Panc1 (cell line): ENCODE measurements around the gene WNT11. TPM values are rescaled to one million over a fixed set of nuclear protein-coding genes. Genes with fewer than 3 reads are reported as not detected.

Source experiments
- ATAC-seq: fragments of 200-7000 bp; cut with Tn5 transposase; 2 replicates; pipeline ENCODE4 v1.9.1; 2020; ENCODE audit warnings: mild to moderate bottlenecking, moderate library complexity
- BruUV-seq: library from RNA; stranded (reverse); fragments of 400-500 nt; replicated peaks from 2 replicates; lab custom pipeline; 2021; lab: Mats Ljungman, UMichigan
- CTCF ChIA-PET: fragments of 300-600 bp; sonication (Branson Sonifier 250); formaldehyde crosslinking; loops from one replicate; lab custom pipeline; 2022; ENCODE audit warnings: antibody characterized with exemption; lab: Charles Lee
- POLR2A ChIA-PET: fragments of 300-600 bp; sonication (Branson Sonifier 250); formaldehyde crosslinking; loops from one replicate; lab custom pipeline; 2022; ENCODE audit warnings: antibody characterized with exemption; lab: Charles Lee
- DNase-seq: peaks from one replicate; pipeline ENCODE4 v3.0.0-alpha.2; 2010; ENCODE audit warnings: low read depth, low spot score
- H3K27ac ChIP-seq: 2 replicates; pipeline ENCODE4 v1.5.1; 2011; ENCODE audit warnings: mild to moderate bottlenecking, low read length, inconsistent platforms
- H3K27me3 ChIP-seq: fragments of 200-500 bp; sonication (Bioruptor generic); 2 replicates; pipeline ENCODE4 v1.6.0; 2014; ENCODE audit warnings: low read length, inconsistent platforms; ENCODE audit not compliant: control insufficient read depth, insufficient read depth
- H3K36me3 ChIP-seq: fragments of 200-500 bp; sonication (Bioruptor generic); 2 replicates; pipeline ENCODE4 v1.5.1; 2014; ENCODE audit warnings: inconsistent platforms, mild to moderate bottlenecking, low read length, moderate library complexity; ENCODE audit not compliant: control insufficient read depth, insufficient read depth
- H3K4me1 ChIP-seq: 2 replicates; pipeline ENCODE4 v1.5.1; 2011; ENCODE audit warnings: inconsistent platforms, mild to moderate bottlenecking, low read length, moderate library complexity; ENCODE audit not compliant: control insufficient read depth, insufficient read depth
- H3K4me3 ChIP-seq, 2 experiments: 2 replicates each; pipeline ENCODE4 v1.5.1; 2011 to 2012; ENCODE audit warnings: low read depth in 2 of 2, low read length in 2 of 2, mild to moderate bottlenecking in 2 of 2, inconsistent platforms in 1 of 2, moderate library complexity in 1 of 2
- H3K9me3 ChIP-seq: fragments of 200-500 bp; sonication (Bioruptor generic); 2 replicates; pipeline ENCODE4 v1.5.1; 2014; ENCODE audit warnings: low read depth, mild to moderate bottlenecking, inconsistent platforms, low read length, moderate library complexity; ENCODE audit not compliant: control insufficient read depth, insufficient read depth
- POLR2AphosphoS5 ChIP-seq: IDR thresholded peaks from 2 replicates; pipeline ENCODE4 v1.6.1; 2012; ENCODE audit warnings: mild to moderate bottlenecking, low read depth, low read length, moderate library complexity
- SIN3A ChIP-seq: IDR thresholded peaks from 2 replicates; pipeline ENCODE4 v1.6.1; 2012; ENCODE audit warnings: low read depth, mild to moderate bottlenecking, low read length, moderate library complexity, borderline replicate concordance; ENCODE audit not compliant: insufficient read depth
- TCF7L2 ChIP-seq: IDR thresholded peaks from 2 replicates; pipeline ENCODE4 v1.6.1; 2011; ENCODE audit warnings: mild to moderate bottlenecking, low read depth, low read length, inconsistent platforms
- in situ Hi-C: cut with HindIII; loops from 2 replicates; pipeline ENCODE4 v1.10.0; 2016; ENCODE audit warnings: low sequenced_read_pairs, low pct_unique_long_range_greater_than_20kb
- intact Hi-C: fragments of 100-400 bp; cut with micrococcal nuclease; formaldehyde crosslinking; loops from one replicate; pipeline ENCODE4 v1.10.0; 2022; ENCODE audit not compliant: unreplicated experiment
- total RNA-seq: library from RNA; stranded (reverse); gene quantifications from one replicate; pipeline ENCODE4 v1.2.1, GENCODE V29; 2021; ENCODE audit not compliant: unreplicated experiment
- TF ChIP-seq, protein P1 (sequence below): fragments of 450-650 bp; IDR thresholded peaks from 2 replicates; pipeline ENCODE4 v1.5.1; 2017; ENCODE audit warnings: mild to moderate bottlenecking
- TF ChIP-seq, protein P2 (sequence below), 2 experiments: IDR thresholded peaks; 2 replicates each; pipeline ENCODE4 v1.6.1; 2011 to 2012; ENCODE audit warnings: low read depth in 2 of 2, control low read depth in 1 of 2, low read length in 1 of 2, mild to moderate bottlenecking in 1 of 2, moderate library complexity in 1 of 2; ENCODE audit not compliant: insufficient read depth in 1 of 2

Gene WNT11
- total RNA-seq, 1 experiment from 2014 or later, result 1.1 TPM

DNA sequence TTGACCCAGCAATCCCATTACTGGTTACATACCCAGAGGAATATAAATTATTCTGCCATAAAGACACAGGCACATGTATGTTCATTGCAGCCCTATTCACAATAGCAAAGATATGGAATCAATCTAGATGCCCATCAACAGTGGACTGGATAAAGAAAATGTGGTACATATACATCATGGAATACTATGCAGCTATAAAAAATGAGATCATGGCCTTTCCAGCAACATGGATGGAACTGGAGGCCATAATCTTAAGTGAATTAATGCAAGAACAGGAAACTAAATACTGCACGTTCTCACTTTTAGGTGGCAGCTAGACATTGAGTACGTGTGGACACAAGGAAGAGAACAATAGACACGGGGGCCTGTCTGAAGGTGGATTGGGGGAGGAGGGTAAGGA lies 15.1 kb upstream of the WNT11 start:
- no peak overlapping the region for H3K27ac ChIP-seq

DNA sequence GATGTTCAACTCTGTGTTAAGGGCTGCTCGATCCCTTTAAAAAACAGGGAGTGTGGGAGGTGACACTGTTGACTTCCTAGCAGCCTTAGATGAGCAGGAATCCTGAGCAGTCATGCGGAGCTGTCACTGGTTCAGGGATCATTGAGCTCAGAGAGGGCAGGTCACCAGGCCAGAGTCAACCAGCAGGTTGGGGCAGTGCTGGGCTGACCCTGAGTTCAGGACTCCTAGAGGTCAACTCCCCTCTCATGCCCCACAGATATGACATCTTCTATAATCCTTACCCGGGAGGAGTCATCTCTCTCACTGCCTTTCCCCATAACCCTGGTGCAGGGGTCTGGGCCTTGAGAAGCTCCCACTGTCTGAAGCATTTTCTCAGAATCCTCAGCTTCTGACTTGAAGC lies 12.9 kb upstream of the WNT11 start:
- no peak for ATAC-seq
- no peaks in the 10 kb centered on the region for H3K36me3 ChIP-seq
- BruUV-seq, result no TSS peak
- no peak for DNase-seq
- TF ChIP-seq, protein P1, sequence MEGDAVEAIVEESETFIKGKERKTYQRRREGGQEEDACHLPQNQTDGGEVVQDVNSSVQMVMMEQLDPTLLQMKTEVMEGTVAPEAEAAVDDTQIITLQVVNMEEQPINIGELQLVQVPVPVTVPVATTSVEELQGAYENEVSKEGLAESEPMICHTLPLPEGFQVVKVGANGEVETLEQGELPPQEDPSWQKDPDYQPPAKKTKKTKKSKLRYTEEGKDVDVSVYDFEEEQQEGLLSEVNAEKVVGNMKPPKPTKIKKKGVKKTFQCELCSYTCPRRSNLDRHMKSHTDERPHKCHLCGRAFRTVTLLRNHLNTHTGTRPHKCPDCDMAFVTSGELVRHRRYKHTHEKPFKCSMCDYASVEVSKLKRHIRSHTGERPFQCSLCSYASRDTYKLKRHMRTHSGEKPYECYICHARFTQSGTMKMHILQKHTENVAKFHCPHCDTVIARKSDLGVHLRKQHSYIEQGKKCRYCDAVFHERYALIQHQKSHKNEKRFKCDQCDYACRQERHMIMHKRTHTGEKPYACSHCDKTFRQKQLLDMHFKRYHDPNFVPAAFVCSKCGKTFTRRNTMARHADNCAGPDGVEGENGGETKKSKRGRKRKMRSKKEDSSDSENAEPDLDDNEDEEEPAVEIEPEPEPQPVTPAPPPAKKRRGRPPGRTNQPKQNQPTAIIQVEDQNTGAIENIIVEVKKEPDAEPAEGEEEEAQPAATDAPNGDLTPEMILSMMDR, result no peak
- TF ChIP-seq TCF7L2 (no peak), SIN3A (no peak), POLR2AphosphoS5 (no peak)
- TF ChIP-seq, protein P2, sequence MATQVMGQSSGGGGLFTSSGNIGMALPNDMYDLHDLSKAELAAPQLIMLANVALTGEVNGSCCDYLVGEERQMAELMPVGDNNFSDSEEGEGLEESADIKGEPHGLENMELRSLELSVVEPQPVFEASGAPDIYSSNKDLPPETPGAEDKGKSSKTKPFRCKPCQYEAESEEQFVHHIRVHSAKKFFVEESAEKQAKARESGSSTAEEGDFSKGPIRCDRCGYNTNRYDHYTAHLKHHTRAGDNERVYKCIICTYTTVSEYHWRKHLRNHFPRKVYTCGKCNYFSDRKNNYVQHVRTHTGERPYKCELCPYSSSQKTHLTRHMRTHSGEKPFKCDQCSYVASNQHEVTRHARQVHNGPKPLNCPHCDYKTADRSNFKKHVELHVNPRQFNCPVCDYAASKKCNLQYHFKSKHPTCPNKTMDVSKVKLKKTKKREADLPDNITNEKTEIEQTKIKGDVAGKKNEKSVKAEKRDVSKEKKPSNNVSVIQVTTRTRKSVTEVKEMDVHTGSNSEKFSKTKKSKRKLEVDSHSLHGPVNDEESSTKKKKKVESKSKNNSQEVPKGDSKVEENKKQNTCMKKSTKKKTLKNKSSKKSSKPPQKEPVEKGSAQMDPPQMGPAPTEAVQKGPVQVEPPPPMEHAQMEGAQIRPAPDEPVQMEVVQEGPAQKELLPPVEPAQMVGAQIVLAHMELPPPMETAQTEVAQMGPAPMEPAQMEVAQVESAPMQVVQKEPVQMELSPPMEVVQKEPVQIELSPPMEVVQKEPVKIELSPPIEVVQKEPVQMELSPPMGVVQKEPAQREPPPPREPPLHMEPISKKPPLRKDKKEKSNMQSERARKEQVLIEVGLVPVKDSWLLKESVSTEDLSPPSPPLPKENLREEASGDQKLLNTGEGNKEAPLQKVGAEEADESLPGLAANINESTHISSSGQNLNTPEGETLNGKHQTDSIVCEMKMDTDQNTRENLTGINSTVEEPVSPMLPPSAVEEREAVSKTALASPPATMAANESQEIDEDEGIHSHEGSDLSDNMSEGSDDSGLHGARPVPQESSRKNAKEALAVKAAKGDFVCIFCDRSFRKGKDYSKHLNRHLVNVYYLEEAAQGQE (IDR thresholded peaks at IDR 0.05; ENCODE audit: insufficient read depth in 1 of 2, low read depth in 2 of 2, low read length in 1 of 2), result no peak
- H3K27me3 ChIP-seq, result no peaks in the 10 kb centered on the region; the same call in 1 of the 2 replicates
- in situ Hi-C loops (no loop called here), intact Hi-C loops (no loop called here)
- ChIA-PET POLR2A (no interaction called here), CTCF (no interaction called here)
- no peak overlapping the region for H3K27ac ChIP-seq
- H3K4me1 ChIP-seq, result no peaks in the 10 kb centered on the region
- no peak overlapping the region for H3K4me3 ChIP-seq
- H3K9me3 ChIP-seq, result no peaks in the 10 kb centered on the region

More for the DNA sequence above, 15.1 kb upstream of the WNT11 start:
- no TSS peak for BruUV-seq
- ChIA-PET POLR2A (no interaction called here), CTCF (no interaction called here)
- no peaks in the 10 kb centered on the region for H3K4me1 ChIP-seq
- no peak overlapping the region for H3K4me3 ChIP-seq
- H3K36me3 ChIP-seq, result no peaks in the 10 kb centered on the region
- intact Hi-C loops (no loop called here), in situ Hi-C loops (no loop called here)
- TF ChIP-seq, protein P2 (IDR thresholded peaks at IDR 0.05; ENCODE audit: insufficient read depth in 1 of 2, low read depth in 2 of 2, low read length in 1 of 2), result no peak
- TF ChIP-seq SIN3A (no peak), TCF7L2 (no peak), POLR2AphosphoS5 (no peak)
- TF ChIP-seq, protein P1, result no peak
- no peaks in the 10 kb centered on the region for H3K9me3 ChIP-seq
- no peak for DNase-seq
- no peaks in the 10 kb centered on the region; the same call in 1 of the 2 replicates for H3K27me3 ChIP-seq
- no peak for ATAC-seq
